Hematopoietic multipotent progenitor cell (in vitro differentiated cells): Measurements from ENCODE around the gene KLHDC8A. TPM values are rescaled to one million over a fixed set of nuclear protein-coding genes. Genes with fewer than 3 reads are reported as not detected.
"Not testable (repeated sequence)": the region's sequence is repeated elsewhere in the genome, so short reads cannot be mapped to it uniquely, and the experiment has no call there.

Source experiments
- DNase-seq, 3 donors: peaks; one replicate each; pipeline ENCODE4 v3.0.0-alpha.2; 2011 to 2015; ENCODE audit warnings: low read depth in 2 of 3, low spot score in 2 of 3
- total RNA-seq: library from RNA; depleted of rRNA; stranded (reverse); fragments of >200 nt; gene quantifications from one replicate; pipeline ENCODE4 v1.2.3, GENCODE V29; 2012

Gene KLHDC8A
- total RNA-seq, 1 donor = under 0.01 TPM

DNA sequence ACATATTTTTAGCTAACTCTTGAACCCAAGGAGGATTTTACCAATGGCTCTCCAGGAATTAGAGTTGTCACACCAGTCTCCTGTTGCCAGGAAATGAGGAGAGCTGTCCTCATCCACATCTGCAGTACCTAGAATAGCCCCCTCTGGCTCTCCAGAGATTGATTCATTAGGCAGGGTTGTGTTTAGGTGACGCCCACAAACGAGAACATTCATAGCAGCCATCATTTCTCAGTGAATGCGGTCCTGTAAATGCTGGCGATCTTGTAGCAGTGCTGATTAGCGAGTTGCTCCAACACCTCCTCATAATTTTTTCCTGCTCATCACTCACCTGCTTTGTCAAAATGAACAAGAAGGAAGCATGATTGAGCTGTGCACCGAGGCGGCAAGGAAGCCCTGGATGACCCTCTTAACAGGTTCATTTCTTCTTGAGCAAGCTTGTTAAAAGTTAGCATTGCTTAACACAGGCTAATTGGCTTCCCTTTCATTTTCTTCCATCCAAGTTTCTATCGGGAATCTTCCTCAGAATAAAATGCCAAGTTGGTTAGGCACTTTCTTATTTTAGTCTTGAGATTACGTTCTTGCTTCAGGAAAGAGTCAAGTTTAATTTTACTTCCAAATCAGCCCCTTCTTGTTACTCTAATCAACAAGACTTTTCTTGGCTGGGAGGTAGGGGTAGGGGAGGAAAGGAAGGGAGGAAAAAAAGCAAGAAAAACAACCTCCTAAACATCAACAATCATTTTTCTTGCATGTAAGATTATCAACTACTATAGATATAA is 16.5 kb upstream of the KLHDC8A start:
- DNase-seq = no peak

DNA sequence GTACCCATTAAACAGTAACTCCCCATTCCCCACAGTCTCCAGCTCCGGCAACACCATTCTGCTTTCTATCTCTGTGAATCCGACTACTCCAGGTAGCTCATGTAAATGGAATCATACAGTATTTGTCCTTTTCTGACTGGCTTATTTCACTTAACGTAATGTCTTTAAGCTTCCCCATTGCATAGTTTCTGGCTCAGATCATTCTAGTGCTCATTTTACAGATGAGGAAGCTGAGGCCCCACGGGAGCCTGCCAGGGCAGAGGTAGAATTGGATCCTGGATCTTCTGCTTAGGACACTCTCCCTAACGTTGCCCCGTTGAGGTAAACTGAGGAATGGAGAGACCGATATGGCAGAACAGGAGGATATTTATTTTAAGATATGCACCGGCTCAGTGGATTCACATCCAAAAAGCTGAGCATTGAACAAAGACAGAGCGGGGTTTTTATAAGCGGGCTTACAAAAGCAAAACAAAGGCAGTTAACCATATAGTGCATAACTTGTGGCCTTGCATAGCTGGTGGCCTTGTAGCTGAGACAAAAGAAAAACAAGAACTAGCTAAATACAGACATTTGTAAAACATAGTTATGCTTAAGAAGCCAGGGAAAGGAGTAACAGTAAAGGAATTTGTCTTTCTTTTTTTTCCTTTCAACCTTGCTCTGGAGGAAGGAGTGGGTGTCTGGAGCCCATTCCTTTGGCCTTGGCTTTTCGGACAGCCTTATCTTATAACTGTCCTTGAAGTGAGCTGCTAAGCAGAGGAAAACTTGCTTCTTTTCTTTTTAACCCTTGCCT is 15.3 kb upstream of the KLHDC8A start:
- DNase-seq = no peak

DNA sequence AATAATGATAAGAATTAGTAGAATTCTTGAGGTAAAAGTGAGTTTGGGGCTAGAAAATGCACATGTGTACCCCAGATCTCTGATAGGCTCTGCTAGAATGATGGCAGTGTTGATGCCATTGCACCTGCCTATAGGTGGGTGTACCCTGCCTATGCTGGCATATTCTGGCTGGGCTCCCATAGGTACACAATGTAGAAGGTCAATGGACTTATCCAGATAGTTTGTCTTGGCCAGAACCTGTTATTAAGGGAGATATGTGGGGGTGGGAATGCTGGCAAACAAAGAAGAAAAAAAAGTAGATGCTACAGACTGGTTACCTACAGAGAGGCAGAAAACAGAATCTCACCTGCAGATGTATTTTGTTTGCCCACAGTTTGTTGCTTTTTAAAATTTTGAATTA is 14.1 kb upstream of the KLHDC8A start:
- no peak for DNase-seq

DNA sequence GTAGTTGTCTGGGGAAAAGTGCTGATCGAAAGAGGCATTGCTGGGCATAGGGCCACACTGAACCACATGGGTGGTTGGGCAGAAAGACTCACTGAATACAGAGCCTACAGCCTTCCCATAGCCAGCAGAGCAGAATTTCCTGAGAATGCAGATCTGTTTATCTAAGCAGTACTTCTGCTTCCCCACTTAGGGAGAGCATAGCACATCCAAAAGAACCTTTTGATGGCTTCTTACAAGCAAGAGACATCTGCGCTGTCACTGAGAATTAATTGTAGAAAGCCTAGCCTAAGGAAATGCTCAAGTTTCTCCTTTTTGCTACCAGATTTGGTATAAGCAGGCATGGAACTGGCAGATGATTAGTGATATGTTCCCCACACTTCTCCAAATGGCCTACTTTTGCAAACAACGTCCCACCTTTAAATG is 13.0 kb upstream of the KLHDC8A start:
- DNase-seq = peak in 1 of 3 donors; percentile 36

DNA sequence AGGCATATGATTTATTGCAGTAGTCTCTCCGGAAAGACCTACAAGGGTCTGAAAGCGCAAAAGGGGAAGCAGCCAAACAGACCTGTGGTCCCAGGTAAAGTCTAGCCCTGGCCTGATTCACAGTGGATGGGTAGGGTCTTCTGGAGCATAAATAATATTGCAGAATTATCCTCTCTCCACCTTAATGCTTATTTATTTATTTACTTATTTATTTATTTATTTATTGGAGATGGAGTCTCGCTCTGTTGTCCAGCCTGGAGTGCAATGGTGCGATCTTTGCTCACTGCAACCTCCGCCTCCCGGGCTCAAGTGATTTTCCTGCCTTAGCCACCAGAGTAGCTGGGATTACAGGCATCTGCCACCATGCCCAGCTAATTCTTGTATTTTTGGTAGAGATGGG is 11.8 kb upstream of the KLHDC8A start:
- no peak for DNase-seq

DNA sequence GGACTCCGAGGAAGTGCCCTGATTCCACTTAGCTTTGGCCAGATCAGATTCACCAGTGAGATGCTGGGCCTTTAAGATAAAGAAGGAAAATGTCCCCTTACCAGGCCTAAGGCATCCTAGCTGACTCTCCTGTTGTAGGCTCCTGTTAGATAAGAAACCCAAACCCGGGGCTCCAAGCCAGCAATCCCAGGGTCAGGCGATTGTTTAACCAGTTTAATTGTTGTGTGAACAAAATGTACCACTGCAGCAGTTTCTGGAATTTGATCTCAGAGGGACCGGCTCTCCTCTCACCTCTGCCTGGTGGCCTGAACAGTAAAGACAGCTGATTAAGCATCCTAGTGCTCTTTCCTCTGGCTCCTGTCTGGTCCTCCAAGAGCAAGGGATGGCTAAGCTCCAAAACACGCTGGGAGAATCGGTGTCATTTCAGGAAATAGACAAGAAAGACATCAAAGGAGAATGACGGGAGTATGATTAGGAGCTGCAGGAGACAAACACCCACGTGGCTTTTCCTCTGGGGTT is 9.3 kb upstream of the KLHDC8A start:
- no peak for DNase-seq

DNA sequence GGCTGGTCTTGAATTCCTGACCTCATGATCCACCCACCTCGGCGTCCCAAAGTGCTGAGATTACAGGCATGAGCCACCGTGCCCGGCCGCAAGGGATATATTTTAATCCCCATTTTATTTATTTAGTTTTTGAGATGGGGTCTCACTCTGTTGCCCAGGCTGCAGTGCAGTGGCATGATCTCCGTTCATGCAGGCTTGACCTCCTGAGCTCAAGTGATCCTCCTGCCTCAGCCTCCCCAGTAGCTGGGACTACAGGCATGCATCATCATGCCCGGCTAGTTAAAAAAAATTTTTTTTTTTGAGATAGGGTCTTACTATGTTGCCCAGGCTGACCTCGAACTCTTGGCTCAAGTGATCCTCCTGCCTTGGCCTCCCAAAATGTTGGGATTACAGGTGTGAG is 8.4 kb upstream of the KLHDC8A start:
- not testable (repeated sequence) for DNase-seq

DNA sequence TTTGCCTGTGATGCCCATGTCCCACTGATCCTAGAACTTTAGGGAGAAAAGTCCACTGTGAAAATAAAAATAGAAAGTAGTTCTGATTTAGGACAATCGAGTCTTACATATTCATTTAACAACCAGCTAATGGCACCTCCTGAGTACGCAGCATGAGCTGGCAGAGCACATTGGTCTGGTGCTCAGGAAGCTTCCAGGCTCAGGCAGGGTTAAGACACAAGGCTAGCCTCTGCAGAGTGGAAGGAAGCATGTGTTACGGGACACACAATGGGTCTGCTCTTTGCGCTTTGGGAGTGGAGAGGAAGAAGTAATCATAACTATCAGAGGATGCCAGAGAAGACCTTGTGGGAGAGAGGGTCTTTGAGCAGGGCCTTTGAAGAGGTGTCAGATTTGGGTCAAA is 4.2 kb upstream of the KLHDC8A start:
- DNase-seq = no peak

DNA sequence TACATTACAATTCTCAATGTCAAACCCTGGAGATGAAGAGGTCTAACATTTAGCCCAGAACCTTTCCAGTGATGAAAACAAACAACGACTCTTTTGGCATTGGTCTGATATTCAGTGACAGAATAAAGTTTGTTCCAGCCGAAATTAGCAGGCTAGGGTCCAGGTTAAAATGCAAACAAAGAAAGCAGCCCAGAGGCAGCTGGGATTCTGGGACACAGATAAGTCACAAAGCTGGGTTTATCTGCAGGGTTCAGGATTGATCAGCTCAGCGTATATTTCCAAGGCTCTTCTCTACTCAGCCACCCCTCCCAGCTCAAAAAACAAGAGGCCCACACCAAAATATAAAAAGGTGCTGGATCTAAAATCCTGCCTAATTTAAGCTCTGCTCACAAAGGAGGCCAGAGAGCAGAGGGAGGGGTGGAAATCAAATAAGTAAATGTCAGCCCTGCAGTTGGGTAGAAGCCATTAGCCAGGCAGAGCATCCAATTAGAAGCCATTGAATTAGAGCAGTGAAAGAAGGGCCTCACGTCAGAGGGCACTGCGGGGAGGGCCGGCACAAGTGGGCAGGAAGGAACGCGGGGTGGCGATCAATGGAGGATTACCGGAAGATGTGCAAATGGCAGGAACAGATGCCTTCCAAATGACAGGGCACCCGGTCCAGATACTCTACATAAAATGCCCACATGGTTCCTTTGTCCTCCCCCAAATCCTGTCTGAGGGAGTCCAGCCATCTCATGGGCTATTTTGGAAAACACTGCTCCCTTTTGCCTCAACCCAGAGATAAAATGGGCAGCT is 3.2 kb upstream of the KLHDC8A start:
- DNase-seq = no peak

DNA sequence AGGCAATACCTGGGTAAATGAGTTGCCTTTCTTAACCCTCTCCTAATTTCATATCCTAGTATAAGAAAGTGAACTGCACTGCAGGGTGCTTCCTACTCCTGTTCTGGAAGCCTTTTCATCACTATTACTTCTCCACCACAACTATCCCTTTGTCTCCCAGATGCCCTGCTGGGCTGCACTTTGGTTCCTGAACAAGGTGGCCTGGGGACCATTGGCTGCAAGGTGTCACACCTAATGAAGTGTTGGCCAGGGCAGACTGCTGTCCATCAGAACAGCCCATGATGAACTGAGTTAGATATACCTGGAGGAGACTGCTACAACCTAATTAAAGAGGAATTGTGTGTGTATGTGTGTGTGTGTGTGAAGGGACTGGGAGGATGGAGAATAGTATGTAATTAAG is 1.9 kb upstream of the KLHDC8A start:
- no peak for DNase-seq

DNA sequence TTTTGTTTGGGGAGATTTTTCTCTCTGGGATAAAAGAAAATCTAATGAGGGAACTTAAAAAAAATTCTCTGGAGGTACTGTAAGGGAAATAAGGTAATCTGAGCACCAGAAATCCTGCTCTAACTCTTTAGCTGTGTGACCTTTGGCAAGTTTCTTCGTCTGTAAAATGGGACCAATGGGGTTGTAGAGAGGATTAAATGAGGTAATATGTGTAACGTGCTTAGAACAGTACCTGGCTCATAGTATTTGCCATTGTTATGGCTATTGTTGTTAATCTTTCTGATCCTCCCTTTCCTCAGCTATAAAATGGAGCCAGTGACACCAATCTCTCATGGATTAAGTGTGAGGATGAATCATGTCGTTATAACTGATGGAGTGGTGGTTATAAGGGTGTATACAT is 845 bp upstream of the KLHDC8A start:
- DNase-seq = no peak

DNA sequence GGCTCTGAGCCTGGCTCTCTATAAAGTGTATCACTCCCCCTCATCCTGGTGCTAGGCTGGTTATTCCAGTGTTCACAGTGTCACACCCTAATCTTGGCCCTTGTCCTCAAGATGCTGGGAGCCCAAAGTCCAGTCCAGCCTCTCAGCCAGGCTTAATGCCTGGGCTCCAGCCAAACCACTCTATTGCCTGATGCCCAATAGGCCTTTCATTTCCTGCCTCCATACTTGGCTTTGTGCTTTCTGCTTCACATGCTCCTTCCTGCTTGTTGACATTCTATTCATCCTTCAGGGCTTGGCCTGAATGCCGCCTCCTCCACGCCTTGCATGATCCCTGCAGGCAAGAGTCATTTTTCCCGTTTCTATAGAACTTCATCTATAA is 1.7 kb downstream of the KLHDC8A start:
- DNase-seq = no peak

DNA sequence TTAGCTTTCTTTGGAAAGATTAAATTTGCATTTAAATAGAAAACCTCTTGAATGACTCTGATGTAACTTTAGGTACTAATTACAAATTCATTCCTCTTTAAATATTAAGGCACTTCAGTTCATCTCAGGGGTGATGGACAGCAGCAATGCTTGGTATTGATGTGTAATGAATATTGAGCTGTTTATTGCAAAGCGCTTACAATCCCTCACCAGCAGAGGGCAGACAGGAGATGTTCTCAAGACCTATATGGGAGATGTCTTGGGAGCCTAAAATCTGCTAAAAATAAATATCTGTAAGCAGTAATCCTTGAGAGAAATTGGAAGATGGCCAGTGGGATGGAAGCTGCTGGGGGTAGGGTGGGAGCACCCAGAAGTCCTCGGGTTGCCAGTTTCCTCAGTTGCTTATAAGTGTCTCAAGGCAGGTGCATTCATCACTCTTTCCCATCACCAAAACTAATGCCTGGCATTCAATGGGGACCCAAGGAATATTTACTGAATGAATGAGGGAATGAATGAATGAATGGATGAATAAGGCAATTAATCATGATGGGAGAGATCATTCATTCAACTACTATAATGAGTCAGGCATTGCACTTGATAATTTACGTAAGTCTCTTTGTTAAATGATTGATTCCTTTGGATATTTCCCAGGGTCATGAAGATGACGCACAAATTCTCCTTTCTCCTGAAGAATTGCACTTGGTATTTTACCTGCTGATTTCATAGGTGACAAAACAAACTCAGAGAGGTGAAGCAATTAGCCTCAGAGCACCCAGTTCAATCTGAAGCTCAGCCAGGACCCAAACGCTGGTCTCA is 2.3 kb downstream of the KLHDC8A start:
- peak; percentile 50 to 80 (median 53) for DNase-seq

DNA sequence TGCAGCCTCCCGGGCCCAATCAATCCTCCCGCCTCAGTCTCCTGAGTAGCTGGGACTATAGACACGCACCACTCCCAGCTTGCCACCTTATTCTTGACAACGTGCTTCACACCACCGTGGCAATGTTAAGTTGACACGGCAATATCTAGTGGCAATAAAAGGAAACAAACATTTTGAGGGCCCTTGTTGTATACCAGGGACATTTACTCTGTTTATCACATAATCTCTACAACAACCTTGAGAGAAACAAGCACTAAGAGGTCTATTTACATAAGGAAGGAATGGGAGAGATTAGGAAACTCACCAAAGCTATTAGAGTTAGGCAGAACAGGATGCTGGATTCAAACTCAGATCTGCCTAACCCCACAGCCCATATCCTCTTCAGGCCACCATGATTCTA is 3.1 kb downstream of the KLHDC8A start:
- DNase-seq = no peak

DNA sequence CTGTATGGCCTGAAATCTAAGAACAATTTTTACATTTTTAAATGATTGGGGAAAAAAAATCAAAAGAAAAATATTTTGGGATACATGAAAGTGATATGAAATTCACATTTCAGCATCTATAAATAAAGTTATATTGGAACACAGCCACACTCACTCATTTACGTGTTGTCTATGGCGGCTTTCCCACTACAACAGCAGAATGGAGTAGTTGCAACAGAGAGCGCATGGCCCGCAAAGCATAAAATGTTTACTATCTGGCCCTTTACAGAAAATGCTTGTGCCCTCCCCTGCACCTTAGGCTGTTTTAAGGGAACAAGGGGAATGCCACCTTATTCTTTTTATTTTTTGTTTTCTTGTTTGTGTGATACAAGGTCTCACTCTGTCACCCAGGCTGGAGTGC is 3.5 kb downstream of the KLHDC8A start:
- DNase-seq = no peak

DNA sequence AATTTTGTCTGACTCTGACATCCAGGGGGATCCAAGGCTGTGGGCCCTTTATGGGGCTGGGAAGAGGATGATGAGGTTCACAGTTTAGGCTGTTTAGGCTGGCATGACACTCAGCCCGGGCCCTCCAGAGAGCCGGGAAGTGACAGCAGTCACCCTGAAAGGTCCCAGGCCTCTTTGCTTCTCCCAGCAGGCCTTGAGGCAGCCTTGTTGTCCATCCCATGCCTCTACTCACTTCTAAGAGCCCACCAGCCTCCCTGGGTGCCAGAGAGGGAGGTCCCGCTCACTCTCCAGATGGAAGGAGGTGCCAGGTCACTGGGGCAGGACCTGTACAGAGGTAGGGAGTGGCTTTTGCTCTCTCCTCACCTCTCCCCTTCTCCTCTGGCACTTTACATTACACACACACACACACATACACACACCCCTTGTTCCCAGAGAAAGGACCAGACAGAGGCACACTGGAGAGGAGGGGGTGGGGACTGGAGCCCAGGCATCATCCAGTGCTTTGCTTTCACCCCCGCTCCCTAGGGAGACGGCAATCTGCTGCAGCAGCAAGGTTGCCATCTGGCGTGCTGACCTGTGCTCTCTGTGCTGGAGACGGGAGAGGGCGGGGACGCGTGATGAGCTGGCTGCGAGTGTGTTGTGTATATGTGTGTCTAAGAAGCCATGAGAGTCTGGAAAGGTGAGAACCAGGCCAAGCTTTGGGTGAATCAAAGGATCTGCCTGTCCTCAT is 4.6 kb downstream of the KLHDC8A start:
- DNase-seq = no peak

DNA sequence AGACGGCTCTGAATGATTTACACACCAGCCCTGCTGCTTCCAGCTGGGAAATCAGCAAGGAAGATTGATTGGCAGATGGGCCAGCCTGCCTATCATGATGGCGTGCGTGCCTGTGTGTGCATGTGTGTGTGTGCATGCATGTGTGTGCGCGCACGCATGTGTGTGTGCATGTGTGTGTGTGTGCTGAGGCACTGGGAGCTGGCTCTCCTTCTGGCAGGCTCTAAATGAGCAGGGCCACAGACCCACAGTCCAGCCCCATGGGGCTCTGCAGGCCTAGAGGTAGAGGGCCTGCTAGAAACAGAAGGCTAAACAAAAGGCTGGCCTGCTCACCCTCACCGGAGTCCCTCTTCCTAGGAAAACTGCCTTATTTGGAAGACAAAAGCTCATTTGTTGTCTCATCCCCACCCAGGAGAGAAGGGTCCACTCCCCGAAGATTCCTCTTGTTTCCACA is 6.0 kb downstream of the KLHDC8A start:
- DNase-seq = no peak

DNA sequence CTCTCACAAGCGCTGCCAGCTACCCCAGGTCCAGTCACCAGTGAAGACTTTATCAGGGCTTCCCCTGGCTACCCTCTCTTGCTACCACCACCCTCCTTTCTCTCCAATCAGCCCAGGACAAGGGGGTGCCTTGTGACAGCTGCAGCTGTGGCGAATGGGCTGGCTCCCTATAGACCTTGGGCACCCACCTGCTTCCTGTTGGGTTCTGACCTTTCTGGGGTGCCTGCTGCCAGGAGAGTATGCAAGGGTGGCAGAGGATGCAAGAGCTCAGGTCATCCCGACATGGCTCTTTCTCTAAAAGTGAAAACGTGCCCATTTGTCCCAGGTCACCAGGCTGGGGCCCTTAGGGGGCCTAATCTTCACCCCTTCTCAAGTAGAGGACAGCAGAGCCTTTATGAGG is 6.6 kb downstream of the KLHDC8A start:
- DNase-seq = no peak
